Esophagus muscularis mucosa (tissue), 4 donors: ENCODE results near the gene NTN3.

Source experiments
- EP300 ChIP-seq: sonication (generic); formaldehyde crosslinking; IDR thresholded peaks from one replicate; pipeline ENCODE4 v1.6.1; 2017; ENCODE audit warnings: antibody characterized with exemption
- POLR2A ChIP-seq: fragments of 450-650 bp; IDR thresholded peaks from one replicate; pipeline ENCODE4 v1.6.1; 2017; ENCODE audit warnings: antibody characterized with exemption, moderate library complexity, mild to moderate bottlenecking, low read depth
- POLR2AphosphoS5 ChIP-seq, 2 donors: sonication (generic); formaldehyde crosslinking; IDR thresholded peaks; one replicate each; pipeline ENCODE4 v1.6.1; 2017; ENCODE audit warnings: antibody characterized with exemption in 2 of 2
- TF ChIP-seq, protein P1 (sequence below), 3 experiments: fragments of 200-600 bp in 2 of 3; fragments of 450-650 bp in 1 of 3; sonication (generic) in 2 of 3; IDR thresholded peaks; one replicate each; pipeline ENCODE4 v1.5.1; 2017 to 2019; ENCODE audit warnings: antibody characterized with exemption in 3 of 3, mild to moderate bottlenecking in 2 of 3, moderate library complexity in 1 of 3

DNA sequence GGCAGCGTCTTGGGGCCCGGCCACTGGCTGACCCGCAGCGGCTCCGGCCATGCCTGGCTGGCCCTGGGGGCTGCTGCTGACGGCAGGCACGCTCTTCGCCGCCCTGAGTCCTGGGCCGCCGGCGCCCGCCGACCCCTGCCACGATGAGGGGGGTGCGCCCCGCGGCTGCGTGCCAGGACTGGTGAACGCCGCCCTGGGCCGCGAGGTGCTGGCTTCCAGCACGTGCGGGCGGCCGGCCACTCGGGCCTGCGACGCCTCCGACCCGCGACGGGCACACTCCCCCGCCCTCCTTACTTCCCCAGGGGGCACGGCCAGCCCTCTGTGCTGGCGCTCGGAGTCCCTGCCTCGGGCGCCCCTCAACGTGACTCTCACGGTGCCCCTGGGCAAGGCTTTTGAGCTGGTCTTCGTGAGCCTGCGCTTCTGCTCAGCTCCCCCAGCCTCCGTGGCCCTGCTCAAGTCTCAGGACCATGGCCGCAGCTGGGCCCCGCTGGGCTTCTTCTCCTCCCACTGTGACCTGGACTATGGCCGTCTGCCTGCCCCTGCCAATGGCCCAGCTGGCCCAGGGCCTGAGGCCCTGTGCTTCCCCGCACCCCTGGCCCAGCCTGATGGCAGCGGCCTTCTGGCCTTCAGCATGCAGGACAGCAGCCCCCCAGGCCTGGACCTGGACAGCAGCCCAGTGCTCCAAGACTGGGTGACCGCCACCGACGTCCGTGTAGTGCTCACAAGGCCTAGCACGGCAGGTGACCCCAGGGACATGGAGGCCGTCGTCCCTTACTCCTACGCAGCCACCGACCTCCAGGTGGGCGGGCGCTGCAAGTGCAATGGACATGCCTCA is 773 bp downstream of the NTN3 start:
- TF ChIP-seq, protein P1, sequence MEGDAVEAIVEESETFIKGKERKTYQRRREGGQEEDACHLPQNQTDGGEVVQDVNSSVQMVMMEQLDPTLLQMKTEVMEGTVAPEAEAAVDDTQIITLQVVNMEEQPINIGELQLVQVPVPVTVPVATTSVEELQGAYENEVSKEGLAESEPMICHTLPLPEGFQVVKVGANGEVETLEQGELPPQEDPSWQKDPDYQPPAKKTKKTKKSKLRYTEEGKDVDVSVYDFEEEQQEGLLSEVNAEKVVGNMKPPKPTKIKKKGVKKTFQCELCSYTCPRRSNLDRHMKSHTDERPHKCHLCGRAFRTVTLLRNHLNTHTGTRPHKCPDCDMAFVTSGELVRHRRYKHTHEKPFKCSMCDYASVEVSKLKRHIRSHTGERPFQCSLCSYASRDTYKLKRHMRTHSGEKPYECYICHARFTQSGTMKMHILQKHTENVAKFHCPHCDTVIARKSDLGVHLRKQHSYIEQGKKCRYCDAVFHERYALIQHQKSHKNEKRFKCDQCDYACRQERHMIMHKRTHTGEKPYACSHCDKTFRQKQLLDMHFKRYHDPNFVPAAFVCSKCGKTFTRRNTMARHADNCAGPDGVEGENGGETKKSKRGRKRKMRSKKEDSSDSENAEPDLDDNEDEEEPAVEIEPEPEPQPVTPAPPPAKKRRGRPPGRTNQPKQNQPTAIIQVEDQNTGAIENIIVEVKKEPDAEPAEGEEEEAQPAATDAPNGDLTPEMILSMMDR (IDR thresholded peaks at IDR 0.05), result no peak
- TF ChIP-seq POLR2A (no peak), POLR2AphosphoS5 (IDR thresholded peaks at IDR 0.05) (no peak), EP300 (no peak)
